IMR-90 (cell line): Measurements from ENCODE around the gene CCL19. TPM values are rescaled to one million over a fixed set of nuclear protein-coding genes. Genes with fewer than 3 reads are reported as not detected.

ENCODE experiments used
- ATAC-seq: fragments of 200-7000 bp; cut with Tn5 transposase; 2 replicates; pipeline ENCODE4 v1.9.1; 2020; ENCODE audit warnings: low read depth, mild to moderate bottlenecking, moderate library complexity
- BruUV-seq: library from RNA; stranded (reverse); fragments of 400-500 nt; replicated peaks from 2 replicates; lab custom pipeline; 2021; lab: Mats Ljungman, UMichigan
- CTCF ChIA-PET: fragments of 300-600 bp; formaldehyde crosslinking; extraction: SDS; loops from one replicate; lab custom pipeline; 2021; ENCODE audit warnings: antibody characterized with exemption; lab: Yijun Ruan, JAX
- POLR2A ChIA-PET: fragments of 300-600 bp; sonication (Branson Sonifier 250); formaldehyde crosslinking; loops from one replicate; lab custom pipeline; 2022; ENCODE audit warnings: antibody characterized with exemption; ENCODE audit not compliant: unreplicated experiment; lab: Charles Lee
- DNase-seq: peaks from one replicate; pipeline ENCODE4 v3.0.0; 2013
- H2AFZ ChIP-seq: replicated peaks from 2 replicates; pipeline ENCODE3; 2013; ENCODE audit warnings: low read length, mild to moderate bottlenecking; ENCODE audit not compliant: poor library complexity
- H2AK5ac ChIP-seq: 2 replicates; pipeline ENCODE4 v1.6.1; 2013; ENCODE audit warnings: low read depth, low read length, inconsistent platforms
- H2AK9ac ChIP-seq: replicated peaks from 2 replicates; pipeline ENCODE3; 2013; ENCODE audit warnings: mild to moderate bottlenecking, low read depth, low read length, moderate library complexity; ENCODE audit not compliant: poor library complexity
- H2BK120ac ChIP-seq: 2 replicates; pipeline ENCODE4 v1.6.1; 2013; ENCODE audit warnings: low read depth, low read length, inconsistent platforms
- H2BK15ac ChIP-seq: 3 replicates; pipeline ENCODE4 v1.6.1; 2013; ENCODE audit warnings: low read depth, low read length, inconsistent platforms
- H2BK20ac ChIP-seq: 2 replicates; pipeline ENCODE4 v1.6.1; 2013; ENCODE audit warnings: low read depth, mild to moderate bottlenecking, inconsistent platforms, low read length, moderate library complexity
- H2BK5ac ChIP-seq: 2 replicates; pipeline ENCODE4 v1.6.1; 2013; ENCODE audit warnings: mild to moderate bottlenecking, low read depth, low read length, inconsistent platforms; ENCODE audit not compliant: poor library complexity, severe bottlenecking
- H3K14ac ChIP-seq: replicated peaks from 2 replicates; pipeline ENCODE4 v1.6.1; 2013; ENCODE audit warnings: low read depth, low read length, inconsistent platforms
- H3K18ac ChIP-seq: 2 replicates; pipeline ENCODE4 v1.6.1; 2013; ENCODE audit warnings: low read depth, low read length, control low read depth
- H3K23ac ChIP-seq: 2 replicates; pipeline ENCODE4 v1.6.1; 2013; ENCODE audit warnings: low read depth, low read length, inconsistent platforms
- H3K27ac ChIP-seq: 2 replicates; pipeline ENCODE4 v1.5.1; 2013; ENCODE audit warnings: mild to moderate bottlenecking, control low read depth, low read length; ENCODE audit not compliant: insufficient read depth
- H3K27me3 ChIP-seq: 2 replicates; pipeline ENCODE4 v1.6.1; 2013; ENCODE audit warnings: low read length; ENCODE audit not compliant: control insufficient read depth, insufficient read depth
- H3K36me3 ChIP-seq: 2 replicates; pipeline ENCODE4 v1.6.1; 2013; ENCODE audit warnings: low read length, mixed read lengths; ENCODE audit not compliant: control insufficient read depth, insufficient read depth
- H3K4ac ChIP-seq: 2 replicates; pipeline ENCODE4 v1.6.1; 2013; ENCODE audit warnings: low read depth, low read length, inconsistent platforms
- H3K4me1 ChIP-seq: 2 replicates; pipeline ENCODE4 v1.6.1; 2013; ENCODE audit warnings: low read length, mixed read lengths; ENCODE audit not compliant: control insufficient read depth, insufficient read depth
- H3K4me2 ChIP-seq: 2 replicates; pipeline ENCODE4 v1.6.1; 2013; ENCODE audit warnings: low read depth, mild to moderate bottlenecking, control low read depth, low read length, moderate library complexity
- H3K4me3 ChIP-seq: 2 replicates; pipeline ENCODE4 v1.5.1; 2013; ENCODE audit warnings: low read depth, mild to moderate bottlenecking, control low read depth, low read length, moderate library complexity; ENCODE audit not compliant: insufficient read depth
- H3K56ac ChIP-seq: 2 replicates; pipeline ENCODE4 v1.6.1; 2013; ENCODE audit warnings: low read length, inconsistent platforms; ENCODE audit not compliant: insufficient read depth; ENCODE audit errors: extremely low read depth
- H3K79me1 ChIP-seq, 2 experiments: 2 replicates each; pipeline ENCODE4 v1.6.1; 2013; ENCODE audit warnings: low read length in 2 of 2, inconsistent platforms in 1 of 2, low read depth in 1 of 2
- H3K9ac ChIP-seq: 2 replicates; pipeline ENCODE4 v1.6.1; 2013; ENCODE audit warnings: low read depth, low read length, control low read depth
- H3K9me1 ChIP-seq: 2 replicates; pipeline ENCODE4 v1.6.1; 2013; ENCODE audit warnings: low read length, inconsistent platforms; ENCODE audit not compliant: insufficient read depth
- H3K9me3 ChIP-seq: 2 replicates; pipeline ENCODE4 v1.6.1; 2013; ENCODE audit warnings: low read length; ENCODE audit not compliant: control insufficient read depth, insufficient read depth
- H4K20me1 ChIP-seq: 2 replicates; pipeline ENCODE4 v1.6.1; 2013; ENCODE audit warnings: low read length, inconsistent platforms; ENCODE audit not compliant: insufficient read depth
- H4K5ac ChIP-seq: 2 replicates; pipeline ENCODE4 v1.6.1; 2013; ENCODE audit warnings: mild to moderate bottlenecking, low read depth, low read length, control low read depth
- H4K8ac ChIP-seq, 2 experiments: 2 replicates each; pipeline ENCODE4 v1.6.1; 2013; ENCODE audit warnings: low read depth in 2 of 2, low read length in 2 of 2, control low read depth in 1 of 2, inconsistent platforms in 1 of 2
- H4K91ac ChIP-seq: 2 replicates; pipeline ENCODE4 v1.6.1; 2013; ENCODE audit warnings: low read depth, low read length, inconsistent platforms; ENCODE audit not compliant: insufficient read depth
- BHLHE40 ChIP-seq: fragments of 150-350 bp; IDR thresholded peaks from 2 replicates; pipeline ENCODE4 v1.6.1; 2016; ENCODE audit warnings: mild to moderate bottlenecking, low read depth, low read length
- CEBPB ChIP-seq: IDR thresholded peaks from 2 replicates; pipeline ENCODE4 v1.6.1; 2012; ENCODE audit warnings: low read depth, low read length, improper control_type of control experiment
- CHD1 ChIP-seq: IDR thresholded peaks from 2 replicates; pipeline ENCODE4 v1.6.1; 2012; ENCODE audit warnings: low read depth, low read length, improper control_type of control experiment
- FOS ChIP-seq: fragments of 150-350 bp; IDR thresholded peaks from 2 replicates; pipeline ENCODE4 v1.6.1; 2016; ENCODE audit warnings: low read depth, low read length
- MAFK ChIP-seq: IDR thresholded peaks from 2 replicates; pipeline ENCODE4 v1.6.1; 2012; ENCODE audit warnings: low read depth, low read length, improper control_type of control experiment
- MAZ ChIP-seq: IDR thresholded peaks from 2 replicates; pipeline ENCODE4 v1.6.1; 2012; ENCODE audit warnings: low read depth, mild to moderate bottlenecking, low read length, improper control_type of control experiment, moderate library complexity, borderline replicate concordance
- MXI1 ChIP-seq: IDR thresholded peaks from 2 replicates; pipeline ENCODE4 v1.6.1; 2012; ENCODE audit warnings: low read depth, mild to moderate bottlenecking, low read length, moderate library complexity, borderline replicate concordance
- NFE2L2 ChIP-seq: fragments of 150-350 bp; IDR thresholded peaks from 2 replicates; pipeline ENCODE4 v1.6.1; 2016; ENCODE audit warnings: low read depth, mild to moderate bottlenecking, low read length
- POLR2A ChIP-seq: IDR thresholded peaks from 2 replicates; pipeline ENCODE4 v1.6.1; 2012; ENCODE audit warnings: mild to moderate bottlenecking, low read depth, low read length
- RAD21 ChIP-seq: IDR thresholded peaks from 2 replicates; pipeline ENCODE4 v1.6.1; 2012; ENCODE audit warnings: low read length, improper control_type of control experiment
- RCOR1 ChIP-seq: IDR thresholded peaks from 2 replicates; pipeline ENCODE4 v1.6.1; 2012; ENCODE audit warnings: mild to moderate bottlenecking, low read length, improper control_type of control experiment; ENCODE audit not compliant: insufficient replicate concordance
- RFX5 ChIP-seq: IDR thresholded peaks from 2 replicates; pipeline ENCODE4 v1.8.0; 2012; ENCODE audit warnings: low read depth, mild to moderate bottlenecking, low read length, moderate library complexity
- SMC3 ChIP-seq: fragments of 150-350 bp; IDR thresholded peaks from 2 replicates; pipeline ENCODE4 v1.6.1; 2016; ENCODE audit warnings: low read depth, mild to moderate bottlenecking, antibody characterized with exemption, low read length, moderate library complexity
- WGBS, 2 experiments: methylation state at CpG; one replicate each; pipeline versions ENCODE4 v1.1.5 to v1.1.7; 2013; ENCODE audit warnings: missing lambda C conversion rate in 2 of 2; ENCODE audit not compliant: insufficient read length in 1 of 2; ENCODE audit errors: extremely low coverage in 2 of 2; 5-methylcytosine and 5-hydroxymethylcytosine counted together
- dilution Hi-C: fragments of 300-500 bp; cut with HindIII; formaldehyde crosslinking; loops from one replicate; pipeline ENCODE4 v1.14.3; 2018; ENCODE audit warnings: low sequenced_read_pairs; ENCODE audit not compliant: unreplicated experiment
- in situ Hi-C: fragments of 300-500 bp; cut with MboI; formaldehyde crosslinking; loops from 3 replicates; pipeline ENCODE4 v1.14.3; 2019; ENCODE audit warnings: low sequenced_read_pairs, inconsistent platforms, mixed read lengths
- intact Hi-C: fragments of 100-400 bp; cut with micrococcal nuclease; formaldehyde crosslinking; loops from 2 replicates; pipeline ENCODE4 v1.10.0; 2022
- polyA plus RNA-seq, 3 experiments: library from polyadenylated mRNA; depleted of rRNA; stranded (reverse); fragments of >200 nt; gene quantifications; 2 replicates each; pipeline ENCODE4 v1.2.3, GENCODE V29; 2012; ENCODE audit warnings: low replicate concordance in 1 of 3
- total RNA-seq: library from RNA; depleted of rRNA; stranded (reverse); fragments of >200 nt; gene quantifications from 2 replicates; pipeline ENCODE4 v1.2.3, GENCODE V29; 2012
- TF ChIP-seq, protein P1 (sequence below): fragments of 150-350 bp; IDR thresholded peaks from 2 replicates; pipeline ENCODE4 v1.6.1; 2017; ENCODE audit warnings: mild to moderate bottlenecking, antibody characterized with exemption, low read length, low read depth
- TF ChIP-seq, protein P2 (sequence below): conservative IDR thresholded peaks from 2 replicates; pipeline ENCODE4 v1.5.1; 2012; ENCODE audit warnings: mild to moderate bottlenecking, low read depth, low read length, improper control_type of control experiment
- TF ChIP-seq, protein P3 (sequence below): fragments of 150-350 bp; IDR thresholded peaks from 2 replicates; pipeline ENCODE4 v1.6.1; 2016; ENCODE audit warnings: low read depth, mild to moderate bottlenecking, low read length, moderate library complexity, borderline replicate concordance

The CCL19 gene
- total and polyA plus RNA-seq, 2 of the 4 experiments (the other 2 are of a cell fraction): not detected

DNA sequence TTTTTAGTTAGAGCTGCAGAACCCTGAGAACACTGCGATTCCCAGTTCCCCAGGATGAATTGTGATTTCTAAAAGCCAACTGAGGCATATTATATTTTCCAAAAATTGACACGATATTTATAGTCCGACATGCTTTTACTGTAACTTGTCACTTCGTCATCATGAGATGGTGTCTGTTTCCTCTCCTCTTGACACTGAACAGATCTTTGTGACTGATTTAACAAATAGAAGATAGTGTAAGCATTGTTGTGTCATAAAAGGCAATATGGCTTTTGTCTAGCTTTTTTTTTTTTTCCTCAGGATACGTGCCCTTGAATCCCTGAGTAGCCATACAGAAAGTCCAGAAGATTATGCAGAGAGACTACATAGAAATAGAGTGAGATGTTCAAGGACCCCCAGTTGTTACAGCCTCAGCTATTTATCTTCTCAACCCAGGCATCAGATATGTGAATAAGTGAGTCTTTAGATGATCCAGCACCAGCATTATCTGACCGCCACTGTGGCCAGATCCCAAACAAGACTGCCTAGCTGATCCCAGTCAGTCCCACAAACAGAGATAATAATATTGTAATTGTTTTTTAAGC, 46.7 kb upstream of the CCL19 start:
- POLR2A ChIA-PET: no interaction called here
- CTCF ChIA-PET: interaction anchor here (0.7 kb wide), 1 partner anchor 57 kb away, joined by 3 read pairs; no protein-coding TSS in a partner anchor

More for the DNA sequence above, 46.7 kb upstream of the CCL19 start:
- ATAC-seq: no peak
- no peak overlapping the region for H2BK20ac ChIP-seq
- no peak overlapping the region for H3K14ac ChIP-seq
- H3K9me1 ChIP-seq: no peaks in the 10 kb centered on the region
- BruUV-seq: no TSS peak
- H3K23ac ChIP-seq: no peak overlapping the region
- H3K27me3 ChIP-seq: peaks cover 3% of the 10 kb centered on the region
- H2BK15ac ChIP-seq: no peak overlapping the region
- no peaks in the 10 kb centered on the region for H3K79me1 ChIP-seq
- no peak overlapping the region for H3K9ac ChIP-seq
- no peak overlapping the region for H2BK120ac ChIP-seq
- no peak for DNase-seq
- in situ Hi-C loops: no loop called here
- H3K18ac ChIP-seq: no peak overlapping the region
- intact Hi-C loops: no loop called here
- H4K20me1 ChIP-seq: no peaks in the 10 kb centered on the region
- H3K4me3 ChIP-seq: no peak overlapping the region
- H4K5ac ChIP-seq: no peak overlapping the region
- H2AFZ ChIP-seq: no peak overlapping the region
- H3K4me2 ChIP-seq: no peak overlapping the region
- dilution Hi-C loops: no loop called here
- no peak overlapping the region for H3K27ac ChIP-seq
- H4K8ac ChIP-seq: no peak overlapping the region
- H3K4me1 ChIP-seq: peaks cover 2% of the 10 kb centered on the region; the same call in 1 of the 2 replicates
- no peak overlapping the region for H3K56ac ChIP-seq
- no peak overlapping the region for H3K4ac ChIP-seq
- no peak overlapping the region for H2AK5ac ChIP-seq
- H2BK5ac ChIP-seq: no peak overlapping the region
- H3K36me3 ChIP-seq: no peaks in the 10 kb centered on the region
- WGBS, 2 experiments: 61% methylated on average over 2 of the region's 6 CpGs; no CpG with 5 or more reads in 1 of the 2 experiments
- H2AK9ac ChIP-seq: no peak overlapping the region
- no peaks in the 10 kb centered on the region for H3K9me3 ChIP-seq
- H4K91ac ChIP-seq: no peak overlapping the region
- TF ChIP-seq, protein P1, sequence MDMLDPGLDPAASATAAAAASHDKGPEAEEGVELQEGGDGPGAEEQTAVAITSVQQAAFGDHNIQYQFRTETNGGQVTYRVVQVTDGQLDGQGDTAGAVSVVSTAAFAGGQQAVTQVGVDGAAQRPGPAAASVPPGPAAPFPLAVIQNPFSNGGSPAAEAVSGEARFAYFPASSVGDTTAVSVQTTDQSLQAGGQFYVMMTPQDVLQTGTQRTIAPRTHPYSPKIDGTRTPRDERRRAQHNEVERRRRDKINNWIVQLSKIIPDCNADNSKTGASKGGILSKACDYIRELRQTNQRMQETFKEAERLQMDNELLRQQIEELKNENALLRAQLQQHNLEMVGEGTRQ: no peak
- TF ChIP-seq MAFK: no peak
- TF ChIP-seq CEBPB: no peak
- TF ChIP-seq, protein P2, sequence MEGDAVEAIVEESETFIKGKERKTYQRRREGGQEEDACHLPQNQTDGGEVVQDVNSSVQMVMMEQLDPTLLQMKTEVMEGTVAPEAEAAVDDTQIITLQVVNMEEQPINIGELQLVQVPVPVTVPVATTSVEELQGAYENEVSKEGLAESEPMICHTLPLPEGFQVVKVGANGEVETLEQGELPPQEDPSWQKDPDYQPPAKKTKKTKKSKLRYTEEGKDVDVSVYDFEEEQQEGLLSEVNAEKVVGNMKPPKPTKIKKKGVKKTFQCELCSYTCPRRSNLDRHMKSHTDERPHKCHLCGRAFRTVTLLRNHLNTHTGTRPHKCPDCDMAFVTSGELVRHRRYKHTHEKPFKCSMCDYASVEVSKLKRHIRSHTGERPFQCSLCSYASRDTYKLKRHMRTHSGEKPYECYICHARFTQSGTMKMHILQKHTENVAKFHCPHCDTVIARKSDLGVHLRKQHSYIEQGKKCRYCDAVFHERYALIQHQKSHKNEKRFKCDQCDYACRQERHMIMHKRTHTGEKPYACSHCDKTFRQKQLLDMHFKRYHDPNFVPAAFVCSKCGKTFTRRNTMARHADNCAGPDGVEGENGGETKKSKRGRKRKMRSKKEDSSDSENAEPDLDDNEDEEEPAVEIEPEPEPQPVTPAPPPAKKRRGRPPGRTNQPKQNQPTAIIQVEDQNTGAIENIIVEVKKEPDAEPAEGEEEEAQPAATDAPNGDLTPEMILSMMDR: no peak
- no peak for TF ChIP-seq POLR2A
- no peak for TF ChIP-seq RFX5
- no peak for TF ChIP-seq NFE2L2
- TF ChIP-seq, protein P3, sequence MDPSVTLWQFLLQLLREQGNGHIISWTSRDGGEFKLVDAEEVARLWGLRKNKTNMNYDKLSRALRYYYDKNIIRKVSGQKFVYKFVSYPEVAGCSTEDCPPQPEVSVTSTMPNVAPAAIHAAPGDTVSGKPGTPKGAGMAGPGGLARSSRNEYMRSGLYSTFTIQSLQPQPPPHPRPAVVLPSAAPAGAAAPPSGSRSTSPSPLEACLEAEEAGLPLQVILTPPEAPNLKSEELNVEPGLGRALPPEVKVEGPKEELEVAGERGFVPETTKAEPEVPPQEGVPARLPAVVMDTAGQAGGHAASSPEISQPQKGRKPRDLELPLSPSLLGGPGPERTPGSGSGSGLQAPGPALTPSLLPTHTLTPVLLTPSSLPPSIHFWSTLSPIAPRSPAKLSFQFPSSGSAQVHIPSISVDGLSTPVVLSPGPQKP: no peak
- no peak for TF ChIP-seq MXI1
- no peak for TF ChIP-seq CHD1
- no peak for TF ChIP-seq RCOR1
- no peak for TF ChIP-seq MAZ
- no peak for TF ChIP-seq SMC3
- no peak for TF ChIP-seq RAD21
- no peak for TF ChIP-seq FOS
- no peak for TF ChIP-seq BHLHE40
